Spinal cord (tissue), 10 donors: ENCODE data around the gene RNF40. TPM values are rescaled to one million over a fixed set of nuclear protein-coding genes. Genes with fewer than 3 reads are reported as not detected.

Experiments
- DNase-seq, 6 donors: peaks; one replicate each; pipeline versions ENCODE4 v3.0.0 to v3.0.0-alpha.2; 2013 to 2015; ENCODE audit warnings: low spot score in 6 of 6, low read depth in 4 of 6
- H3K27ac ChIP-seq: one replicate; pipeline ENCODE4 v1.5.1; 2013; ENCODE audit warnings: low read depth, low read length, control low read depth
- H3K27me3 ChIP-seq: one replicate; pipeline ENCODE4 v1.6.1; 2013; ENCODE audit warnings: low read length; ENCODE audit not compliant: control insufficient read depth, insufficient read depth
- H3K36me3 ChIP-seq: one replicate; pipeline ENCODE4 v1.6.1; 2013; ENCODE audit warnings: low read length; ENCODE audit not compliant: control insufficient read depth, insufficient read depth
- H3K4me1 ChIP-seq: one replicate; pipeline ENCODE4 v1.6.1; 2013; ENCODE audit warnings: low read length; ENCODE audit not compliant: control insufficient read depth, insufficient read depth
- H3K4me3 ChIP-seq: one replicate; pipeline ENCODE4 v1.5.1; 2013; ENCODE audit warnings: low read depth, low read length, control low read depth
- H3K9me3 ChIP-seq: one replicate; pipeline ENCODE4 v1.6.1; 2013; ENCODE audit warnings: low read length; ENCODE audit not compliant: control insufficient read depth, insufficient read depth
- WGBS: methylation state at CpG from one replicate; pipeline ENCODE4 v1.1.5; 2013; ENCODE audit warnings: missing lambda C conversion rate; ENCODE audit not compliant: insufficient coverage; 5-methylcytosine and 5-hydroxymethylcytosine counted together
- long read RNA-seq, 4 donors: transcript quantifications; one replicate each; lab custom pipeline, GENCODE V29; 2026
- polyA plus RNA-seq, 2 donors: library from polyadenylated mRNA; unstranded; fragments of 120-200 nt; gene quantifications; one replicate each; pipeline ENCODE4 v1.2.1, GENCODE V29; 2013; ENCODE audit not compliant: insufficient read length in 2 of 2
- total RNA-seq, 2 donors: library from RNA; depleted of rRNA in 1 of 2; stranded (reverse); fragments of 120-200 nt in 1 of 2; fragments of >200 nt in 1 of 2; gene quantifications; one replicate each; pipeline versions ENCODE4 v1.2.3 to v1.2.4, GENCODE V29; 2013 to 2014
- donor health status: healthy.

The RNF40 gene
- total RNA-seq: 100 to 1,000 TPM in 1 of 2 donors, 10 to 100 TPM in 1; 70.7 to 101 TPM
- 100 to 1,000 TPM; 128 to 132 TPM for polyA plus RNA-seq
- long read RNA-seq, donor 1, full-length matches to known transcripts: 8 of 8 reads
- long read RNA-seq, donor 1, partial matches to known transcripts: 0 of 8 reads
- long read RNA-seq, donor 1, other reads (novel, unspliced or antisense): 0 of 8 reads
- long read RNA-seq, donor 2, partial matches to known transcripts: 0 of 1 reads
- long read RNA-seq, donor 2, other reads (novel, unspliced or antisense): 0 of 1 reads
- long read RNA-seq, donor 3, full-length matches to known transcripts: 4 of 15 reads
- long read RNA-seq, donor 3, partial matches to known transcripts: 11 of 15 reads
- long read RNA-seq, donor 3, other reads (novel, unspliced or antisense): 0 of 15 reads
- long read RNA-seq, donor 4, full-length matches to known transcripts: 4 of 4 reads
- long read RNA-seq, donor 4, partial matches to known transcripts: 0 of 4 reads
- long read RNA-seq, donor 4, other reads (novel, unspliced or antisense): 0 of 4 reads

GRCh38 chr16:30761928-30762902 lies at the start of gene RNF40, which contains the start of gene CFAP119:
RNF40 (plus strand) TSS chr16:30762322; CDS start chr16:30762546, 224 bp downstream.
CFAP119 (minus strand) TSS chr16:30762062; CDS start chr16:30761748, 314 bp downstream.
- H3K27ac ChIP-seq: peak within 1 kb of the TSS; percentile 69
- peak; percentile 95 to 100 (median 98) for DNase-seq
- no peaks in the 10 kb centered on the region for H3K9me3 ChIP-seq
- peaks cover 69% of the 10 kb centered on the region for H3K36me3 ChIP-seq
- H3K4me1 ChIP-seq: peaks cover 29% of the 10 kb centered on the region
- under 1% methylated on average over 51 of the region's 60 CpGs for WGBS
- no peaks in the 10 kb centered on the region for H3K27me3 ChIP-seq
- peak within 1 kb of the TSS; percentile 91 for H3K4me3 ChIP-seq

GRCh38 chr16:30715750-30716445 lies 46.2 kb upstream of the RNF40 start:
- no peak for DNase-seq
- WGBS: 96% methylated on average over 10 of the region's 17 CpGs
- no peaks in the 10 kb centered on the region for H3K9me3 ChIP-seq
- no peak overlapping the region for H3K4me3 ChIP-seq
- H3K36me3 ChIP-seq: peaks cover 87% of the 10 kb centered on the region
- H3K27ac ChIP-seq: no peak overlapping the region
- no peaks in the 10 kb centered on the region for H3K4me1 ChIP-seq
- H3K27me3 ChIP-seq: no peaks in the 10 kb centered on the region

DNA sequence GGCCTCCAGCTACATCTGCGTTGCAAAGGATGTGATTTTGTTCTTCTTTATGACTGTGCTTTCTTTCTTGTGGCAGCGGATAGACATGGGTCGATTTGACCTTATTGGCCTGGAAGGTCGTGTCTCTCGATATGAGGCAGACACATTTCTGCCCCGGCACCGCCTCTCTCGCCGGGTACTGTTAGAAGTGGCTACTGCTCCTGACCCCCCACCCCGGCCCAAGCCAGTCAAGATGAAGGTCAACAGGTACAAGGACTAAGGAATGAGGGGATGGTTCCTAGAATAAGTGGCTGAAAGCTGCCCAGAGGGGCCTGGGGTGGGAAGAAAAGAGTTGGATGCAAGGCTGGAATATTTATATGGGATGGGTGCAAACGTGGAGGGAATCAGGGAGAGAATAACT lies 42.0 kb upstream of the RNF40 start:
- peaks cover 3% of the 10 kb centered on the region for H3K4me1 ChIP-seq
- 96% methylated on average over 9 of the region's 11 CpGs for WGBS
- no peak for DNase-seq

GRCh38 chr16:30720694-30721093 lies 41.4 kb upstream of the RNF40 start:
- 97% methylated on average over 8 of the region's 9 CpGs for WGBS
- no peaks in the 10 kb centered on the region for H3K9me3 ChIP-seq

More for the DNA sequence above, 42.0 kb upstream of the RNF40 start:
- no peaks in the 10 kb centered on the region for H3K27me3 ChIP-seq
- no peaks in the 10 kb centered on the region for H3K9me3 ChIP-seq
- H3K27ac ChIP-seq: no peak overlapping the region
- H3K36me3 ChIP-seq: peaks cover 89% of the 10 kb centered on the region
- no peak overlapping the region for H3K4me3 ChIP-seq

DNA sequence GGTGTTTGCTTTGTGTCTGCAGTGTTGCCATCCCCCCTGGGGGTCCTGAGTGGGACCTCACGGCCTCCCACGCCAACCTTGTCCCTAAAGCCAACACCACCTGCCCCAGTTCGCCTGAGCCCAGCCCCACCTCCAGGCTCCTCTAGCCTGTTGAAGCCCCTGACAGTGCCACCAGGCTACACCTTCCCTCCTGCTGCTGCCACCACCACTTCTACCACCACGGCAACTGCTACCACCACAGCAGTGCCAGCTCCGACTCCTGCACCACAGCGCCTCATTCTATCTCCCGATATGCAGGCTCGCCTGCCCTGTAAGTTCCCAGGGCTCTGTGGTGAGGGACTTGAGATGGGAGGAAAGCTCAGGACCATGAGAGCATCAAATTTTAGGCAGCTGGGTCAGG lies 41.0 kb upstream of the RNF40 start:
- H3K36me3 ChIP-seq: peaks cover 90% of the 10 kb centered on the region
- 99% methylated on average over 6 of the region's 8 CpGs for WGBS

More at GRCh38 chr16:30720694-30721093, 41.4 kb upstream of the RNF40 start:
- H3K4me3 ChIP-seq: no peak overlapping the region
- H3K27me3 ChIP-seq: no peaks in the 10 kb centered on the region
- H3K27ac ChIP-seq: no peak overlapping the region
- H3K36me3 ChIP-seq: peaks cover 91% of the 10 kb centered on the region
- peaks cover 3% of the 10 kb centered on the region for H3K4me1 ChIP-seq
- no peak for DNase-seq

GRCh38 chr16:30721606-30722005 lies 40.5 kb upstream of the RNF40 start:
- Histone ChIP-seq H3K36me3 (peaks cover 91% of the 10 kb centered on the region), H3K4me3 (no peak overlapping the region), H3K27ac (no peak overlapping the region), H3K27me3 (no peaks in the 10 kb centered on the region), H3K4me1 (peaks cover 3% of the 10 kb centered on the region), H3K9me3 (no peaks in the 10 kb centered on the region)
- no peak for DNase-seq
- WGBS: 100% methylated on average over 1 of the region's 1 CpG

More for the DNA sequence above, 41.0 kb upstream of the RNF40 start:
- no peaks in the 10 kb centered on the region for H3K27me3 ChIP-seq
- no peak for DNase-seq
- H3K4me1 ChIP-seq: peaks cover 3% of the 10 kb centered on the region
- H3K27ac ChIP-seq: no peak overlapping the region
- no peaks in the 10 kb centered on the region for H3K9me3 ChIP-seq
- no peak overlapping the region for H3K4me3 ChIP-seq

GRCh38 chr16:30722443-30722842 lies 39.7 kb upstream of the RNF40 start:
- no peak for DNase-seq
- H3K27ac ChIP-seq: no peak overlapping the region
- no peak overlapping the region for H3K4me3 ChIP-seq
- peaks cover 3% of the 10 kb centered on the region for H3K4me1 ChIP-seq
- no peaks in the 10 kb centered on the region for H3K9me3 ChIP-seq
- H3K36me3 ChIP-seq: peaks cover 94% of the 10 kb centered on the region
- no peaks in the 10 kb centered on the region for H3K27me3 ChIP-seq
- WGBS: 91% methylated on average over 6 of the region's 6 CpGs

GRCh38 chr16:30722916-30723315 lies 39.2 kb upstream of the RNF40 start:
- Histone ChIP-seq H3K27me3 (no peaks in the 10 kb centered on the region), H3K4me3 (no peak overlapping the region), H3K27ac (no peak overlapping the region), H3K4me1 (peaks cover 3% of the 10 kb centered on the region), H3K9me3 (no peaks in the 10 kb centered on the region), H3K36me3 (peaks cover 94% of the 10 kb centered on the region)
- 95% methylated on average over 10 of the region's 10 CpGs for WGBS
- no peak for DNase-seq
